Esophagus muscularis mucosa (tissue), 4 donors: Measurements from ENCODE around the gene RNF144A.

Experiments used
- CTCF ChIP-seq, 3 experiments: fragments of 200-600 bp in 2 of 3; fragments of 450-650 bp in 1 of 3; sonication (generic) in 2 of 3; IDR thresholded peaks; one replicate each; pipeline ENCODE4 v1.5.1; 2017 to 2019; ENCODE audit warnings: antibody characterized with exemption in 3 of 3, mild to moderate bottlenecking in 2 of 3, moderate library complexity in 1 of 3
- EP300 ChIP-seq: sonication (generic); formaldehyde crosslinking; IDR thresholded peaks from one replicate; pipeline ENCODE4 v1.6.1; 2017; ENCODE audit warnings: antibody characterized with exemption
- POLR2A ChIP-seq: fragments of 450-650 bp; IDR thresholded peaks from one replicate; pipeline ENCODE4 v1.6.1; 2017; ENCODE audit warnings: antibody characterized with exemption, moderate library complexity, mild to moderate bottlenecking, low read depth
- POLR2AphosphoS5 ChIP-seq, 2 donors: sonication (generic); formaldehyde crosslinking; IDR thresholded peaks; one replicate each; pipeline ENCODE4 v1.6.1; 2017; ENCODE audit warnings: antibody characterized with exemption in 2 of 2

GRCh38 chr2:7060631-7061449 is 143.6 kb downstream of the RNF144A start:
- TF ChIP-seq CTCF (IDR thresholded peaks at IDR 0.05): no peak
- no peak for TF ChIP-seq EP300
- no peak for TF ChIP-seq POLR2A
- no peak for TF ChIP-seq POLR2AphosphoS5 (IDR thresholded peaks at IDR 0.05)
